ENCODE results near the gene NAV2. TPM values are rescaled to one million over a fixed set of nuclear protein-coding genes. Genes with fewer than 3 reads are reported as not detected.

The NAV2 gene
- total RNA-seq, 1 experiment from 2014 or later: 46.3 TPM

- Histone ChIP-seq H2BK120ac (ENCODE audit: low read depth, low read length, poor library complexity, severe bottlenecking) (no peak overlapping the region), H3K23ac (ENCODE audit: insufficient read length, low read depth, low read length) (no peak overlapping the region), H2BK20ac (ENCODE audit: low read depth, low read length, poor library complexity, severe bottlenecking) (no peak overlapping the region), H4K91ac (ENCODE audit: insufficient read length, low read depth, low read length) (no peak overlapping the region), H3K14ac (ENCODE audit: insufficient read depth, low read length) (0 out of 2 replicates have a peak overlapping the region, but pooled peaks have one; percentile 42), H2BK15ac (ENCODE audit: low read depth, low read length) (no peak overlapping the region), H2BK12ac (ENCODE audit: insufficient read length, low read depth, low read length) (no peak overlapping the region), H3K18ac (ENCODE audit: insufficient read length, low read depth, low read length) (no peak overlapping the region), H3K4me1 (ENCODE audit: insufficient read depth, low read length) (peaks cover 6% of the 10 kb centered on the region; the same call in 1 of the 2 replicates), H3K23me2 (ENCODE audit: insufficient read length, low read depth, low read length, poor library complexity, severe bottlenecking) (no peaks in the 10 kb centered on the region), H2AK5ac (ENCODE audit: insufficient read length, low read length) (no peak overlapping the region), H3K79me1 (ENCODE audit: insufficient read depth, low read depth, low read length, poor library complexity, severe bottlenecking) (no peaks in the 10 kb centered on the region), H3K27ac (ENCODE audit: insufficient read length, low read depth, low read length) (no peak overlapping the region), H4K5ac (ENCODE audit: insufficient read length, low read depth, low read length) (no peak overlapping the region), H3K79me2 (ENCODE audit: insufficient read depth, low read length) (no peaks in the 10 kb centered on the region), H3K4me2 (ENCODE audit: insufficient read depth, insufficient read length, low read length) (no peak overlapping the region), H4K20me1 (ENCODE audit: control insufficient read depth, insufficient read depth, insufficient read length) (no peaks in the 10 kb centered on the region), H3K9me3 (ENCODE audit: control insufficient read depth, low read depth, low read length) (no peaks in the 10 kb centered on the region), H2AFZ (ENCODE audit: low read length) (no peak overlapping the region), H3T11ph (ENCODE audit: low read length) (no peak overlapping the region), H3K9ac (ENCODE audit: extremely low read depth, insufficient read length, low read length) (no peak overlapping the region), H3K56ac (ENCODE audit: insufficient read length, low read depth, low read length) (no peak overlapping the region), H3K27me3 (ENCODE audit: insufficient read depth, low read length) (no peaks in the 10 kb centered on the region), H2BK5ac (ENCODE audit: insufficient read length, low read length) (no peak overlapping the region), H4K8ac (replicated peaks; ENCODE audit: insufficient read length, low read depth, low read length) (no peak overlapping the region), H3K4ac (ENCODE audit: low read depth, low read length) (no peak overlapping the region)
- Mint-ChIP-seq H3K9me3 (peaks cover 7 to 11% of the 10 kb centered on the region in 2 experiments; a peak in 2 of 5 replicates), H3K27ac (no peak overlapping the region), H3K36me3 (ENCODE audit: insufficient read depth in 1 of 3, low read depth in 3 of 3) (peaks cover 0 to 3% (median 0%) of the 10 kb centered on the region in 3 experiments; a peak in 1 of 7 replicates), H3K4me3 (no peak overlapping the region), H3K4me1 (peaks cover 13 to 19% of the 10 kb centered on the region in 2 experiments), H3K27me3 (ENCODE audit: low read depth) (no peaks in the 10 kb centered on the region; the same call in 1 of the 2 replicates)
- no peak for DNase-seq
- no peak for TF ChIP-seq CTCF (conservative IDR thresholded peaks at IDR 0.05)
- WGBS (ENCODE audit: extremely low coverage, insufficient read length, low lambda C conversion rate): no CpG with 5 or more reads among the region's 2 CpGs
These were observed 35.0 kb downstream of the NAV2 start for GRCh38 chr11:19747634-19748033.
